ENCODE data around the gene CYB5RL.

DNA sequence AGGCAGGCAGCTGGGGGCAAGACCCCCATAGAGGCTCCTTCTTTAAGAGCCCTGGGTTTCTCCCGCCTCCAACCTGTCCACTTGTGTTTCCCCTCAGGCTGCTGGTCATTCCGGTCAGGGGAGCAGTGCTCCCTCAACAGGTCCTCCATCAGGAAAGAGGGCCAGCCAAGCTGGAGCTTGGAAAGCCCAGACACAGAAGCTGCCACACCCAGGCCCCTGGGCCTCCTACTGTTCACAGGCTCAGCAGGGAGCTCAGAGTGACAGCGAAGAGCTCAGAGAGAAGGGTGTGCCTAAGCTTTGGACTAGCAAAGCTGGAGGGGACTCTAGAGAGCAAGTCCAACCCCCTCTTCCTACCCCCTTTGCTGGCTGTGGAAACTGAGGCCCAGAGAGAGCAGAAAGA, 36.8 kb downstream of the CYB5RL start:
- TF ChIP-seq, protein P1, sequence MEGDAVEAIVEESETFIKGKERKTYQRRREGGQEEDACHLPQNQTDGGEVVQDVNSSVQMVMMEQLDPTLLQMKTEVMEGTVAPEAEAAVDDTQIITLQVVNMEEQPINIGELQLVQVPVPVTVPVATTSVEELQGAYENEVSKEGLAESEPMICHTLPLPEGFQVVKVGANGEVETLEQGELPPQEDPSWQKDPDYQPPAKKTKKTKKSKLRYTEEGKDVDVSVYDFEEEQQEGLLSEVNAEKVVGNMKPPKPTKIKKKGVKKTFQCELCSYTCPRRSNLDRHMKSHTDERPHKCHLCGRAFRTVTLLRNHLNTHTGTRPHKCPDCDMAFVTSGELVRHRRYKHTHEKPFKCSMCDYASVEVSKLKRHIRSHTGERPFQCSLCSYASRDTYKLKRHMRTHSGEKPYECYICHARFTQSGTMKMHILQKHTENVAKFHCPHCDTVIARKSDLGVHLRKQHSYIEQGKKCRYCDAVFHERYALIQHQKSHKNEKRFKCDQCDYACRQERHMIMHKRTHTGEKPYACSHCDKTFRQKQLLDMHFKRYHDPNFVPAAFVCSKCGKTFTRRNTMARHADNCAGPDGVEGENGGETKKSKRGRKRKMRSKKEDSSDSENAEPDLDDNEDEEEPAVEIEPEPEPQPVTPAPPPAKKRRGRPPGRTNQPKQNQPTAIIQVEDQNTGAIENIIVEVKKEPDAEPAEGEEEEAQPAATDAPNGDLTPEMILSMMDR (optimal IDR thresholded peaks at IDR 0.05 in 1 of 3, IDR thresholded peaks at IDR 0.05 in 1 of 3, conservative IDR thresholded peaks at IDR 0.05 in 1 of 3; ENCODE audit: extremely low read depth in 1 of 3, insufficient read depth in 2 of 3, low read length in 3 of 3) = no peak
- TF ChIP-seq EZH2 (IDR thresholded peaks at IDR 0.05; ENCODE audit: low read length) = no peak
